Measurements from ENCODE around the gene NACC1.

DNA sequence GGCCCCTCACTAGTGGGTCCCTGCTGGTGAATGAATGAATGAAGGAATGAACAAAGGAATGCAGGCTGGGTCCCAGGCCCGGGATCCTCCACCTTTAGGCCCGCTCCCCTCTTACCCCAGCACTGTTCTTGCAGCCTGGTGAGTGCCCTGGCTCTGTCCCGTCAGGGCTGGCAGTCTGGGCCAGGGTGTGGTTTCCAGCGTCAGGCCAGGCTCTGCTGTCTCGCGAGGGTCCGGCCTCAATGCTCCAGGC lies 15.7 kb upstream of the NACC1 start:
- no peak for TF ChIP-seq CTCF (IDR thresholded peaks at IDR 0.05)
- no peak for TF ChIP-seq POLR2A (IDR thresholded peaks at IDR 0.05)

Data from testis (tissue), 2 donors.